Heart left ventricle (tissue), 13 donors: ENCODE results near the gene ECHDC3.

ENCODE experiments used
- POLR2A ChIP-seq, 2 donors: fragments of 450-650 bp; IDR thresholded peaks; one replicate each; pipeline ENCODE4 v1.6.1; 2017; ENCODE audit warnings: antibody characterized with exemption in 2 of 2, mild to moderate bottlenecking in 2 of 2, moderate library complexity in 2 of 2
- TF ChIP-seq, protein P1 (sequence below), 12 donors: fragments of 200-600 bp; sonication (generic) in 4 of 12; IDR thresholded peaks; one replicate each; pipeline versions ENCODE4 v1.5.0 to v1.8.0; 2018 to 2022; ENCODE audit warnings: antibody characterized with exemption in 12 of 12, mild to moderate bottlenecking in 5 of 12
- donor health status: ischemic (EF 13 %, LVEDD 7.1; RV severe dilation, severe dysfunction).
- donor health status: DM: no; HTN: yes; CAD: no.
- donor health status: DM: no; HTN: no; CAD: no.
- donor health status: ischemic (EF 25% LVEDD 6.9; RV normal size, moderate dysfunction).
- donor health status: ischemic (EF 25% LVEDD 5.7; RV mildly dilated, moderate dysfunction).
- donor health status: ischemic (EF 35%, LVEDD 5.7; RV mildly dilated, moderate dysfunction).
- donor health status: nonischemic (EF 11% LVEDD 7.7; RV severe dilation, severe dysfunction).
- donor health status: DM: yes; HTN: yes; CAD: no.
- donor health status: PGD.
- donor health status: ischemic (EF 29% LVEDD 5.4; RV normal size, mild dysfunction).
- donor health status: nonischemic (EF 23%, LVEDD 6.1; RV moderate dilation, normal function).

DNA sequence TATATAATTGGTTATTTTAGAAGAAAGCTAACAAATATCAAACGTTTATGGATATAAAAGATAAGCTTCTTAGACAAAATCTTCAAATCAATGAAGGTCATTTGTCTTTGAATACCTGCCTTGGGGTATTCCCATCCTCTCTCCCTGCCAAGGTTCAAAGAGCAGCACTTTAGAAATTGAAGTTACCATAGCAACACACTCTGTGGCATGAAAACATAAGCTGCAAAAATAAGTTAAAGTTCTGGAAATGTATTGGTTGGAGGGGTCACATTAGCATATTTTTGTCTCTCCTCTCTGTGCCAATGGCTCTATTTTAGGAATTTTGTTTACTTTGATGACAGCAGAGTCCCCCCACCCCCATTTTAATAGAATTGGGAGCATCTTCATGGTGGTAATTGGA, 12.0 kb downstream of the ECHDC3 start:
- TF ChIP-seq, protein P1, sequence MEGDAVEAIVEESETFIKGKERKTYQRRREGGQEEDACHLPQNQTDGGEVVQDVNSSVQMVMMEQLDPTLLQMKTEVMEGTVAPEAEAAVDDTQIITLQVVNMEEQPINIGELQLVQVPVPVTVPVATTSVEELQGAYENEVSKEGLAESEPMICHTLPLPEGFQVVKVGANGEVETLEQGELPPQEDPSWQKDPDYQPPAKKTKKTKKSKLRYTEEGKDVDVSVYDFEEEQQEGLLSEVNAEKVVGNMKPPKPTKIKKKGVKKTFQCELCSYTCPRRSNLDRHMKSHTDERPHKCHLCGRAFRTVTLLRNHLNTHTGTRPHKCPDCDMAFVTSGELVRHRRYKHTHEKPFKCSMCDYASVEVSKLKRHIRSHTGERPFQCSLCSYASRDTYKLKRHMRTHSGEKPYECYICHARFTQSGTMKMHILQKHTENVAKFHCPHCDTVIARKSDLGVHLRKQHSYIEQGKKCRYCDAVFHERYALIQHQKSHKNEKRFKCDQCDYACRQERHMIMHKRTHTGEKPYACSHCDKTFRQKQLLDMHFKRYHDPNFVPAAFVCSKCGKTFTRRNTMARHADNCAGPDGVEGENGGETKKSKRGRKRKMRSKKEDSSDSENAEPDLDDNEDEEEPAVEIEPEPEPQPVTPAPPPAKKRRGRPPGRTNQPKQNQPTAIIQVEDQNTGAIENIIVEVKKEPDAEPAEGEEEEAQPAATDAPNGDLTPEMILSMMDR (IDR thresholded peaks at IDR 0.05) = no peak
- TF ChIP-seq POLR2A (IDR thresholded peaks at IDR 0.05) = no peak
